GM18951 (cell line): ENCODE results near the gene LNPEP.
"Not testable (repeated sequence)": the region's sequence is repeated elsewhere in the genome, so short reads cannot be mapped to it uniquely, and the experiment has no call there.

ENCODE experiments used
- POLR2A ChIP-seq: IDR thresholded peaks from 4 replicates; pipeline ENCODE4 v1.6.1; 2011; ENCODE audit warnings: mild to moderate bottlenecking; ENCODE audit not compliant: insufficient read length, insufficient read depth; ENCODE audit errors: extremely low read depth
- in situ Hi-C: fragments of 300-500 bp; cut with MboI; formaldehyde crosslinking; loops from one replicate; pipeline ENCODE4 v1.12.0; 2022; ENCODE audit warnings: low sequenced_read_pairs, mixed read lengths, inconsistent platforms; ENCODE audit not compliant: unreplicated experiment

Gene LNPEP

GRCh38 chr5:97078958-97079743 lies 143.3 kb downstream of the LNPEP start:
- no peak for TF ChIP-seq POLR2A
- in situ Hi-C loops = no loop called here

GRCh38 chr5:97084782-97085458 lies 149.0 kb downstream of the LNPEP start:
- in situ Hi-C loops = not testable (repeated sequence)

- TF ChIP-seq POLR2A = no peak
- in situ Hi-C loops = no loop called here
Observed at GRCh38 chr5:97085459-97086181, 149.7 kb downstream of the LNPEP start.
